Gastroesophageal sphincter (tissue), 4 donors: ENCODE measurements around the gene PBX1. TPM values are rescaled to one million over a fixed set of nuclear protein-coding genes. Genes with fewer than 3 reads are reported as not detected.

Experiments used
- ATAC-seq: fragments of 150-250 bp; one replicate; pipeline ENCODE4 v1.9.1; 2016; ENCODE audit warnings: mild to moderate bottlenecking, moderate library complexity
- H3K27ac ChIP-seq, 4 donors: fragments of 200-600 bp; sonication (generic) in 3 of 4; 1 replicate in 3 of 4; 2 replicates in 1 of 4; pipeline ENCODE4 v1.5.1; 2016 to 2019
- H3K27me3 ChIP-seq: fragments of 200-600 bp; sonication (generic); one replicate; pipeline ENCODE4 v1.5.1; 2019
- H3K36me3 ChIP-seq, 2 donors: fragments of 200-600 bp; sonication (generic); one replicate each; pipeline ENCODE4 v1.5.1; 2019; ENCODE audit warnings: control low read depth in 1 of 2
- H3K4me1 ChIP-seq, 3 donors: fragments of 200-600 bp; sonication (generic); 1 replicate in 2 of 3; 2 replicates in 1 of 3; pipeline ENCODE4 v1.5.1; 2016 to 2019; ENCODE audit warnings: control low read depth in 2 of 3
- H3K4me3 ChIP-seq, 2 donors: fragments of 200-600 bp; sonication (generic); one replicate each; pipeline ENCODE4 v1.5.1; 2019; ENCODE audit warnings: mild to moderate bottlenecking in 1 of 2, moderate library complexity in 1 of 2
- H3K9me3 ChIP-seq, 3 donors: fragments of 200-600 bp; sonication (generic); one replicate each; pipeline ENCODE4 v1.5.1; 2017 to 2019; ENCODE audit warnings: control low read depth in 2 of 3
- CTCF ChIP-seq, 4 experiments: fragments of 200-600 bp in 2 of 4; fragments of 450-650 bp in 2 of 4; sonication (generic) in 1 of 4; IDR thresholded peaks; one replicate each; pipeline ENCODE4 v1.5.1; 2017 to 2019; ENCODE audit warnings: antibody characterized with exemption in 4 of 4, mild to moderate bottlenecking in 2 of 4, moderate library complexity in 2 of 4
- EP300 ChIP-seq: sonication (generic); formaldehyde crosslinking; IDR thresholded peaks from one replicate; pipeline ENCODE4 v1.6.1; 2017; ENCODE audit warnings: antibody characterized with exemption, mild to moderate bottlenecking
- POLR2A ChIP-seq, 2 donors: fragments of 450-650 bp; IDR thresholded peaks; one replicate each; pipeline ENCODE4 v1.6.1; 2017; ENCODE audit warnings: antibody characterized with exemption in 2 of 2, mild to moderate bottlenecking in 2 of 2, moderate library complexity in 1 of 2
- POLR2AphosphoS5 ChIP-seq: sonication (generic); formaldehyde crosslinking; IDR thresholded peaks from one replicate; pipeline ENCODE4 v1.6.1; 2017; ENCODE audit warnings: antibody characterized with exemption
- WGBS, 2 donors: methylation state at CpG; one replicate each; pipeline ENCODE4 v1.1.5; 2018; ENCODE audit warnings: low coverage in 1 of 2; 5-methylcytosine and 5-hydroxymethylcytosine counted together
- total RNA-seq, 4 donors: library from RNA; depleted of rRNA; stranded (reverse); fragments of >200 nt; gene quantifications; one replicate each; pipeline ENCODE4 v1.1.0, GENCODE V29; 2016

PBX1 gene
- total RNA-seq, 4 donors from 2014 or later, result 75.8 to 177 (median 140) TPM

GRCh38 chr1:164515711-164516331 is 43.2 kb upstream of the PBX1 start:
- TF ChIP-seq EP300, result no peak
- no peak for TF ChIP-seq POLR2AphosphoS5
- no peak for TF ChIP-seq POLR2A (IDR thresholded peaks at IDR 0.05)
- TF ChIP-seq CTCF (IDR thresholded peaks at IDR 0.05), result no peak
- no peaks in the 10 kb centered on the region for H3K27me3 ChIP-seq
- H3K4me3 ChIP-seq, result no peak overlapping the region
- no peaks in the 10 kb centered on the region for H3K4me1 ChIP-seq
- ATAC-seq, result no peak
- no peak overlapping the region for H3K27ac ChIP-seq
- 84 to 88% methylated on average over 4 to 5 of the region's 8 CpGs for WGBS, 2 donors
- no peaks in the 10 kb centered on the region for H3K9me3 ChIP-seq
- H3K36me3 ChIP-seq, result no peaks in the 10 kb centered on the region

GRCh38 chr1:164516591-164516990 is 42.4 kb upstream of the PBX1 start:
- TF ChIP-seq CTCF (IDR thresholded peaks at IDR 0.05), result no peak
- no peak for TF ChIP-seq POLR2A (IDR thresholded peaks at IDR 0.05)
- TF ChIP-seq EP300, result no peak
- no peak for TF ChIP-seq POLR2AphosphoS5

DNA sequence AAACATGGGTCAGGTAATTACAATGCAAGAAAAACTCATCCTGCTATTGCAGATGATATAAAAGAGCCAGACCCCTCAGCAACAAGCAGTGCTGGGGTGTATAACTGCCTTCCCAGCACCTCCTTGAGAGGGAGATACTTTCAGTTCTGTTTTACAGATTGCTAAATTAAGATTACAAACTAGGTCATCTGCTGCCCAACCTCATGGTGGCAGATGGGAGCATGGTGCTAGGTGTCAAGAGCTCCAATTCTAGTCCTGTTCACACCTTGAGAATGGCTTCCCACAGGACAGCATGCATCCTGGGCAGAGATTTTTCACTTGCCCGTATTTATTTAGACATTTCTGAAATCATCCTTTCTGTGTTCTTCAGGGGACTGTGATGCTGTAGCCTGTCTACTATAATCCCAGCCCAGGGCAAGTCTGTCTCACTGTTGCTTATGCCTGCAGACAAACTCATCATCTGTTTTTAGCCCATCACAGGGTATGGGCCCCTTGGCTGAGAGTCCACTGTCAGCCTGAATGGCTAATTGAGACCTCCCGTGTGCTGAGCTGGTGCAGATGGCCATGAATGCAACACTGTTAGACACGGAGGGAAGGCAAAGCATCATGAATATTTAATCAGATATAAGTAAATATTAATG is 40.2 kb upstream of the PBX1 start:
- H3K36me3 ChIP-seq, result no peaks in the 10 kb centered on the region
- no peaks in the 10 kb centered on the region for H3K27me3 ChIP-seq
- H3K27ac ChIP-seq, result no peak overlapping the region
- WGBS, 2 donors, result 63 to 87% methylated on average over 2 to 3 of the region's 3 CpGs
- no peak for TF ChIP-seq POLR2AphosphoS5
- no peak for TF ChIP-seq CTCF (IDR thresholded peaks at IDR 0.05)
- no peak for TF ChIP-seq POLR2A (IDR thresholded peaks at IDR 0.05)
- no peak for TF ChIP-seq EP300
- peaks cover 0 to 9% (median 0%) of the 10 kb centered on the region in 3 donors for H3K4me1 ChIP-seq
- ATAC-seq, result no peak
- no peaks in the 10 kb centered on the region for H3K9me3 ChIP-seq
- H3K4me3 ChIP-seq, result no peak overlapping the region

More at GRCh38 chr1:164516591-164516990, 42.4 kb upstream of the PBX1 start:
- no peak overlapping the region for H3K27ac ChIP-seq
- ATAC-seq, result no peak
- 87 to 90% methylated on average over 6 to 7 of the region's 7 CpGs for WGBS, 2 donors
- no peaks in the 10 kb centered on the region for H3K27me3 ChIP-seq
- H3K4me3 ChIP-seq, result no peak overlapping the region
- no peaks in the 10 kb centered on the region for H3K36me3 ChIP-seq
- H3K4me1 ChIP-seq, result no peaks in the 10 kb centered on the region
- no peaks in the 10 kb centered on the region for H3K9me3 ChIP-seq

- no peak for TF ChIP-seq CTCF (IDR thresholded peaks at IDR 0.05)
- Histone ChIP-seq H3K9me3 (no peaks in the 10 kb centered on the region), H3K27me3 (no peaks in the 10 kb centered on the region), H3K4me1 (peaks cover 0 to 9% (median 0%) of the 10 kb centered on the region in 3 donors), H3K4me3 (no peak overlapping the region), H3K36me3 (no peaks in the 10 kb centered on the region), H3K27ac (no peak overlapping the region)
- 86 to 88% methylated on average over 3 to 4 of the region's 4 CpGs for WGBS, 2 donors
- ATAC-seq, result no peak
Observed at GRCh38 chr1:164519426-164519825, 39.6 kb upstream of the PBX1 start.

DNA sequence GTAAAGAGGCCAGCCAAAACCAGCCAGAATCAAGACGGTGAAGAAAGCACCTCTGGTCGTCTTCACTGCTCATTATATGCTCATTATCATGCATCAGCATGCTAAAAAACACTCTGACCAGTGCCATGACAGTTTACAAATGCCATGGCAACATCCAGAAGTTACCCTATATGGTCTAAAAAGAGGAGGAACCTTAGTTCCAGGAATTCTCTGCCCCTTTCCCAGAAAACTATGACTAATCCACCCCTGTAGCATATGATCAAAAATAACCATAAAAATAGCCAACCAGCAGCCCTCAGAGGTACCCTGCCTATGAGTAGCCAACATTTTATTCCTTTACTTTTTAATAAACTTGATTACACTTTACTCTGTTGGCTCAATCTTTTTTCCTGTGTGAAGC is 34.2 kb upstream of the PBX1 start:
- WGBS, 2 donors, result 23 to 44% methylated on average over 2 of the region's 2 CpGs
- no peaks in the 10 kb centered on the region for H3K27me3 ChIP-seq
- no peak for ATAC-seq
- H3K4me1 ChIP-seq, result peaks cover 0 to 9% (median 3%) of the 10 kb centered on the region in 3 donors
- no peak overlapping the region for H3K4me3 ChIP-seq
- no peaks in the 10 kb centered on the region for H3K36me3 ChIP-seq
- H3K9me3 ChIP-seq, result peaks cover 0 to 13% (median 0%) of the 10 kb centered on the region in 3 donors
- TF ChIP-seq POLR2AphosphoS5, result no peak
- TF ChIP-seq CTCF (IDR thresholded peaks at IDR 0.05), result no peak
- TF ChIP-seq POLR2A (IDR thresholded peaks at IDR 0.05), result no peak
- TF ChIP-seq EP300, result no peak
- H3K27ac ChIP-seq, result no peak overlapping the region
